Ascending aorta (tissue), 2 donors: ENCODE measurements around the gene NTM. TPM values are rescaled to one million over a fixed set of nuclear protein-coding genes. Genes with fewer than 3 reads are reported as not detected.

Experiments
- DNase-seq, 2 donors: peaks; one replicate each; pipeline ENCODE4 v3.0.0-alpha.2; 2019; ENCODE audit warnings: low spot score in 2 of 2
- H3K27ac ChIP-seq, 2 donors: fragments of 200-600 bp; sonication (generic); one replicate each; pipeline ENCODE4 v1.5.1; 2016 to 2017; ENCODE audit warnings: mild to moderate bottlenecking in 1 of 2
- H3K27me3 ChIP-seq: fragments of 200-600 bp; sonication (generic); one replicate; pipeline ENCODE4 v1.5.1; 2017
- H3K36me3 ChIP-seq, 2 donors: fragments of 200-600 bp; sonication (generic); one replicate each; pipeline ENCODE4 v1.5.1; 2016
- H3K4me1 ChIP-seq, 2 donors: fragments of 200-600 bp; sonication (generic); one replicate each; pipeline ENCODE4 v1.5.1; 2016 to 2017; ENCODE audit warnings: mild to moderate bottlenecking in 1 of 2
- H3K4me3 ChIP-seq, 2 donors: fragments of 200-600 bp; sonication (generic); one replicate each; pipeline ENCODE4 v1.5.1; 2016 to 2017; ENCODE audit warnings: mild to moderate bottlenecking in 1 of 2
- H3K9me3 ChIP-seq, 2 donors: fragments of 200-600 bp; sonication (generic); one replicate each; pipeline ENCODE4 v1.5.1; 2016
- CTCF ChIP-seq, 3 experiments: fragments of 200-600 bp in 2 of 3; fragments of 450-650 bp in 1 of 3; sonication (generic) in 2 of 3; IDR thresholded peaks; one replicate each; pipeline ENCODE4 v1.5.1; 2016 to 2019; ENCODE audit warnings: antibody characterized with exemption in 3 of 3, mild to moderate bottlenecking in 1 of 3, moderate library complexity in 1 of 3
- intact Hi-C: fragments of 100-400 bp; cut with DNase I; formaldehyde crosslinking; loops from one replicate; pipeline ENCODE4 v1.15.1; 2023
- total RNA-seq: library from RNA; depleted of rRNA; stranded (reverse); fragments of >200 nt; gene quantifications from one replicate; pipeline ENCODE4 v1.1.0, GENCODE V29; 2016

Gene NTM
- total RNA-seq, 1 donor from 2014 or later: not detected

GRCh38 chr11:132072044-132072857, 701.8 kb downstream of the NTM start:
- no peak for DNase-seq
- H3K27ac ChIP-seq: no peak overlapping the region
- no peak for TF ChIP-seq CTCF (IDR thresholded peaks at IDR 0.05)
- no peaks in the 10 kb centered on the region for H3K27me3 ChIP-seq
- intact Hi-C loops: no loop called here
- no peaks in the 10 kb centered on the region for H3K9me3 ChIP-seq
- H3K4me1 ChIP-seq: no peaks in the 10 kb centered on the region
- no peak overlapping the region for H3K4me3 ChIP-seq
- H3K36me3 ChIP-seq: no peaks in the 10 kb centered on the region

- Histone ChIP-seq H3K9me3 (no peaks in the 10 kb centered on the region), H3K27me3 (no peaks in the 10 kb centered on the region), H3K4me3 (no peak overlapping the region), H3K27ac (no peak overlapping the region), H3K36me3 (no peaks in the 10 kb centered on the region), H3K4me1 (no peaks in the 10 kb centered on the region)
- DNase-seq: no peak
- intact Hi-C loops: no loop called here
- no peak for TF ChIP-seq CTCF (IDR thresholded peaks at IDR 0.05)
Measured at GRCh38 chr11:132072858-132073211, 702.4 kb downstream of the NTM start.

- DNase-seq: no peak
- no peak for TF ChIP-seq CTCF (IDR thresholded peaks at IDR 0.05)
- Histone ChIP-seq H3K9me3 (no peaks in the 10 kb centered on the region), H3K27me3 (no peaks in the 10 kb centered on the region), H3K27ac (no peak overlapping the region), H3K4me3 (no peak overlapping the region), H3K4me1 (no peaks in the 10 kb centered on the region), H3K36me3 (no peaks in the 10 kb centered on the region)
- intact Hi-C loops: no loop called here
Measured at GRCh38 chr11:132073787-132074186, 703.4 kb downstream of the NTM start.

GRCh38 chr11:132075447-132075846, 705.0 kb downstream of the NTM start:
- intact Hi-C loops: no loop called here
- Histone ChIP-seq H3K4me3 (no peak overlapping the region), H3K9me3 (no peaks in the 10 kb centered on the region), H3K27me3 (no peaks in the 10 kb centered on the region), H3K27ac (no peak overlapping the region), H3K36me3 (no peaks in the 10 kb centered on the region), H3K4me1 (no peaks in the 10 kb centered on the region)
- TF ChIP-seq CTCF (IDR thresholded peaks at IDR 0.05): no peak
- no peak for DNase-seq

- no peak for TF ChIP-seq CTCF (IDR thresholded peaks at IDR 0.05)
- Histone ChIP-seq H3K36me3 (no peaks in the 10 kb centered on the region), H3K9me3 (no peaks in the 10 kb centered on the region), H3K27me3 (no peaks in the 10 kb centered on the region), H3K27ac (no peak overlapping the region), H3K4me1 (no peaks in the 10 kb centered on the region), H3K4me3 (no peak overlapping the region)
- intact Hi-C loops: no loop called here
- no peak for DNase-seq
Measured at GRCh38 chr11:132077416-132077815, 707.0 kb downstream of the NTM start.
